Epithelial cell of proximal tubule (primary cell): ENCODE data around the gene TANGO6. TPM values are rescaled to one million over a fixed set of nuclear protein-coding genes. Genes with fewer than 3 reads are reported as not detected.
A peak's percentile ranks its signal among the peaks of the same experiment; 100 is the strongest.

Source experiments
- DNase-seq: peaks from one replicate; pipeline ENCODE4 v3.0.0-alpha.2; 2011; ENCODE audit warnings: low read depth
- H3K4me3 ChIP-seq: 2 replicates; pipeline ENCODE4 v1.5.1; 2011; ENCODE audit warnings: low read depth, mild to moderate bottlenecking, low read length
- total RNA-seq: library from RNA; depleted of rRNA; stranded (reverse); fragments of >200 nt; gene quantifications from 2 replicates; pipeline ENCODE4 v1.2.3, GENCODE V29; 2015
- TF ChIP-seq, protein P1 (sequence below): conservative IDR thresholded peaks from 2 replicates; pipeline ENCODE4 v1.5.1; 2012; ENCODE audit warnings: low read depth, mild to moderate bottlenecking, low read length

Gene TANGO6
- total RNA-seq, 1 donor from 2014 or later: 20.0 TPM

DNA sequence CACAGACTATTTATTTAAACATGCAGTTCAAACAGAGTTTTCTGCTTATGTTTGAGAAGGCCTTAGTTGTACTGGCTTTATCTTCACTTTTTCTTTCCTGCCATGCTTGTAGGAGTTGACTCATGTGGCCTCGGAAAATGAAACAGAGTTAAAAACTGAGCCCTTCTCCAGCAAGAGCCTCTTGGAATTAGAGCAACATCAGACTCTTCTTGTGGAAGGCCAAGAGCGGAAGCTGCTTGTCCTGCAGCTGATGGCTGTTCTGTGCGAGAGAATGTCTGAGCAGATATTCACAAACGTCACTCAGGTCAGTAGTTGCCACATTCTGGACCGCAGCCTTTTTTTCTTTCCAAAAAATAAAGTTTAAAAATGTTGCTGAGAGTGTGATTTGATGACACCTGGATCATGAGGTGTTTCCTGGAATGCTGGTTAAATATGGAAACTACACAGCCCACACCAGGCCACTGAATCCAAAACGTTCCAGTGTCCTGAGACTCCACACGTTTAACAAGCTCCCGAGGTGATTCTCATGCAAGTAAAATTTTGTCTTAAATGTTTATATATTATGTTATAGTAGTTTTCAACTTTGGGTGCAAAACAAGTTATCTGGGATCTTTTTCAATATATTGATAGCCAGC lies 65.9 kb downstream of the TANGO6 start:
- no peak overlapping the region for H3K4me3 ChIP-seq
- DNase-seq: no peak
- TF ChIP-seq, protein P1, sequence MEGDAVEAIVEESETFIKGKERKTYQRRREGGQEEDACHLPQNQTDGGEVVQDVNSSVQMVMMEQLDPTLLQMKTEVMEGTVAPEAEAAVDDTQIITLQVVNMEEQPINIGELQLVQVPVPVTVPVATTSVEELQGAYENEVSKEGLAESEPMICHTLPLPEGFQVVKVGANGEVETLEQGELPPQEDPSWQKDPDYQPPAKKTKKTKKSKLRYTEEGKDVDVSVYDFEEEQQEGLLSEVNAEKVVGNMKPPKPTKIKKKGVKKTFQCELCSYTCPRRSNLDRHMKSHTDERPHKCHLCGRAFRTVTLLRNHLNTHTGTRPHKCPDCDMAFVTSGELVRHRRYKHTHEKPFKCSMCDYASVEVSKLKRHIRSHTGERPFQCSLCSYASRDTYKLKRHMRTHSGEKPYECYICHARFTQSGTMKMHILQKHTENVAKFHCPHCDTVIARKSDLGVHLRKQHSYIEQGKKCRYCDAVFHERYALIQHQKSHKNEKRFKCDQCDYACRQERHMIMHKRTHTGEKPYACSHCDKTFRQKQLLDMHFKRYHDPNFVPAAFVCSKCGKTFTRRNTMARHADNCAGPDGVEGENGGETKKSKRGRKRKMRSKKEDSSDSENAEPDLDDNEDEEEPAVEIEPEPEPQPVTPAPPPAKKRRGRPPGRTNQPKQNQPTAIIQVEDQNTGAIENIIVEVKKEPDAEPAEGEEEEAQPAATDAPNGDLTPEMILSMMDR: no peak

DNA sequence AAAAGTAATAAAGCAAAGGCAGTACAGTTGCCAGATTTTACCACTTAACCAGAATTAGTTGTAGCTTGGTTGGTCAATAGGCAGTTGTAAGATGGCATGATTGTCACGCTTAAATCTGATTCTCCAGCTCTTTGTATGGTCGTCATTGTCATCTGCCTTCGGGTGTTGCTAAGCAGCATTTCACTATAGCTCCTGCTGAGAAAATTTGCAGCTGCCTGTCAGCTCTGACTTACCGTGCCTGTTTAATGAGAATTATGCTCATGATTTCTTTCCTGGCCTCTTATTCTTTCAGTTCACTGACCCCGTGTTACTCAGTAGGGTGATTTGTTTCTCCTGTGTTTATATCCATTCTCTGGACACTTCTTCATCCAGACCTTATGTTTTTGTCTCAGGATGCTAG lies 66.7 kb downstream of the TANGO6 start:
- H3K4me3 ChIP-seq: no peak overlapping the region
- DNase-seq: no peak
- TF ChIP-seq, protein P1: no peak

DNA sequence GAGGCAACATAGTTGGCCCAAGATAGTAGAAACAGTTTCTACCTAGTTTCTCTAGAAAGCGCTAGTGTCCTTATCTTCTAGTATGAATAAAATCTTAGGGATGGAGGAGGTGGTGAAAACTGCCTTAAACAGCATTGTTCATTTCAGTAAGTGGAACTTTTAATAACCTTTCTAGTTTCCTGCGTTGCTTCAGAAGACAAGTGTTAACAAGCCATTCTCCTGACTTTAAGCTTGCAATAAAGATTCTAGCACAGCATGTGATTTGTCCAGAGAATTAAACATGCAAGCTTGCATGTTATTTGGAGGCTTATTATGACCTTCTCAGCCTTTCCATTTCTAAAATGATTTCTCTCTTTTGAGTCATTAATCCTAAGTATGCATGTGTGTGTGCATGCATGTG lies 72.3 kb downstream of the TANGO6 start:
- no peak overlapping the region for H3K4me3 ChIP-seq
- no peak for DNase-seq
- TF ChIP-seq, protein P1: no peak

DNA sequence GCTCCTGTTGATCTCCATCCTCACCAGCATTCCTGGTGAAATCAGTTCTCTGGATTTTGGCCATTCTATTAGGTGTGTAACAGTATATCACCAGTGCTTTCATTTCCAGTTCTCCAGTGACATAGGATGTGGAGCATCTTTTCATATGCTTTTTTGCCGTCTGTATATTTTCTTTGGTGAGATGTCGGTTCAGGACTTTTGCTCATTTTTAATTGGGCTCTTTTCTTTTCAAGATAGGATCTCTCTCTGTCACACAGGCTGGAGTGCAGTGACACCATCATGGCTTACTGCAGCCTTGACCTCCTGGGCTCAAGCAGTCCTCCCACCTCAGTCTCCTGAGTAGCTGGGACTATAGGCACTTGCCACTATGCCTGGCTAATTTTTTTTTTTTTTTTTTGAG lies 74.2 kb downstream of the TANGO6 start:
- TF ChIP-seq, protein P1: no peak
- H3K4me3 ChIP-seq: no peak overlapping the region

DNA sequence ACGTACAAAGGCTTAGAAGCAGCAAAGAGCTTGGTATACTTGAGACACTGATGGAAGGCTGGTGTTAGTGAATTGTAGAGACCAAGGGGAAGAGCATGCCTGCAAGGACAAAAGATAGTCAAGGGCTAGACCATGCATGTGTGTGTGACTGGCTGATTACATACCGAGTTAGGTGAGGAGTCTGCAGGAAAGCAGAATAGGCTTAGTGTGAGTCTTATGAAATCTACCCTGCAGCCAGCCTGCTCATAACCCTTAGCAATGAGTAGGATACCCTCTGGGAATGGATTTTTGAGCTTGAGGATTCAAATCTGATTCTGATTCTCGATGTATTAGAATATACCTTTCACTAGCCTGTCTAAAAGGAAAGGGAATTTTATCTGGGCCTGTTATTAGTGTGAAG lies 77.0 kb downstream of the TANGO6 start:
- no peak for DNase-seq
- H3K4me3 ChIP-seq: no peak overlapping the region
- TF ChIP-seq, protein P1: no peak

More for the DNA sequence above, 74.2 kb downstream of the TANGO6 start:
- no peak for DNase-seq

DNA sequence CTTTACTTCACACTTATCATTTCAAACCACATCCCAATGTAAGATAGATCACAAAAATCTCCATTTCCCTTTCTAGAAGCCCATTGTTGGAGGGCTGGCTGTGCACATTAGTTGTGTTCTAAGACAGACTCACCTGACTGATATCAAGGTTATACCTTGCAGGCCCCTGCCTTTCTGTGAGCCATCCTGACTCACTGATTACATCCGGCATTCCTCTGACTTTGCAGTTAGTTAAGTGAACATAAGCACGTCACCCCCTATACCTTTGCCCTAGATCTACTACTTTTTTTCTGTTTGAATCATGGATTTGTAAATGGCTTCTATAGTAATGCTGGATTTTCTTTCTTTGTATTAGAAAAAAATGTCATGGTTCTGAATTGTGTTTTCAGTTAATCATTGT lies 78.3 kb downstream of the TANGO6 start:
- H3K4me3 ChIP-seq: no peak overlapping the region
- TF ChIP-seq, protein P1: no peak

DNA sequence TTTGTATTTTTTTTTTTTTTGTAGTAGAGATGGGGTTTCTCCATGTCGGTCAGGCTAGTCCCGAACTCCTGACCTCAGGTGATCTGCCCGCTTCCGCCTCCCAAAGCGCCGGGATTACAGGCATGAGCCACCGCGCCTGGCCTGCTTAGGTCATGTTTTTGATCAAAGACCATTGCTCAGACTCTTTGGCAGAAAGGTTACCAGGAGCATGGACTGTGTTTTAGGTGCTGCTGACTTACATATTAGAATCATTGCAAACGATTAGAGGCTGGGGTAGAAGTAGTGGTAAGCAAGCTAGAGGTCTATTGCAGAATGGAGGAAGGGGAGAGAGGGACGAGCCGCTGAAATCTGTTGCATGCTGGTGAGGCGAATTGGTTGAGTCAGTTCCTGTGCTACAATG lies 79.8 kb downstream of the TANGO6 start:
- TF ChIP-seq, protein P1: no peak
- no peak for DNase-seq
- H3K4me3 ChIP-seq: no peak overlapping the region

More for the DNA sequence above, 78.3 kb downstream of the TANGO6 start:
- peak; percentile 82 for DNase-seq
